ENCODE results near the gene SLC9A6.

Gene SLC9A6

GRCh38 chrX:135985157-135985972 is at the start of gene SLC9A6:
TSS of gene SLC9A6 (plus strand) at chrX:135985435. CDS start at chrX:135985659, 224 bp downstream.
- Mint-ChIP-seq H3K9me3 (no peaks in the 10 kb centered on the region), H3K4me1 (peaks cover 57% of the 10 kb centered on the region), H3K4me3 (peak within 1 kb of the TSS; percentile 92 to 95), H3K27ac (peak within 1 kb of the TSS; percentile 92), H3K27me3 (no peaks in the 10 kb centered on the region)
- ATAC-seq (peak; percentile 90), DNase-seq (peak; percentile 50 to 58)

- ATAC-seq: no peak
- Mint-ChIP-seq H3K27ac (no peak overlapping the region), H3K9me3 (peaks cover 0 to 7% of the 10 kb centered on the region in 2 donors), H3K4me1 (no peaks in the 10 kb centered on the region), H3K27me3 (no peaks in the 10 kb centered on the region), H3K4me3 (no peak overlapping the region)
- DNase-seq: no peak
Measured at GRCh38 chrX:135944486-135944885, 40.7 kb upstream of the SLC9A6 start.

- no peak overlapping the region for H3K27ac Mint-ChIP-seq
- no peak overlapping the region for H3K4me3 Mint-ChIP-seq
- no peaks in the 10 kb centered on the region for H3K27me3 Mint-ChIP-seq
- ATAC-seq (no peak), DNase-seq (no peak)
- no peaks in the 10 kb centered on the region for H3K4me1 Mint-ChIP-seq
- H3K9me3 Mint-ChIP-seq: no peaks in the 10 kb centered on the region
Measured at GRCh38 chrX:135951291-135951690, 33.9 kb upstream of the SLC9A6 start.

GRCh38 chrX:135973025-135973547 is 12.1 kb upstream of the SLC9A6 start:
- ATAC-seq (peak; percentile 42), DNase-seq (no peak)
- no peaks in the 10 kb centered on the region for H3K9me3 Mint-ChIP-seq
- H3K4me3 Mint-ChIP-seq: peak overlapping the region; percentile 96 to 98
- H3K4me1 Mint-ChIP-seq: peaks cover 29% of the 10 kb centered on the region
- H3K27ac Mint-ChIP-seq: peak overlapping the region; percentile 75 to 96
- H3K27me3 Mint-ChIP-seq: no peaks in the 10 kb centered on the region

- ATAC-seq (peak; percentile 94), DNase-seq (peak; percentile 80 to 82)
- no peaks in the 10 kb centered on the region for H3K9me3 Mint-ChIP-seq
- no peaks in the 10 kb centered on the region for H3K27me3 Mint-ChIP-seq
- peak within 1 kb of the TSS; percentile 96 to 98 for H3K4me3 Mint-ChIP-seq
- peaks cover 29% of the 10 kb centered on the region for H3K4me1 Mint-ChIP-seq
- H3K27ac Mint-ChIP-seq: peak within 1 kb of the TSS; percentile 75 to 96
Measured at GRCh38 chrX:135973548-135974278, 11.5 kb upstream of the SLC9A6 start, which contains the start of gene MMGT1. TSS of gene MMGT1 (minus strand) at chrX:135973988. CDS start at chrX:135973675, 313 bp downstream.

- Mint-ChIP-seq H3K4me3 (peak overlapping the region; percentile 81 to 88), H3K4me1 (peaks cover 29% of the 10 kb centered on the region), H3K9me3 (no peaks in the 10 kb centered on the region), H3K27ac (peak overlapping the region; percentile 23 to 91), H3K27me3 (no peaks in the 10 kb centered on the region)
- ATAC-seq (peak; percentile 34), DNase-seq (peak in 1 of 2 donors; percentile 9)
Measured at GRCh38 chrX:135974279-135974856, 10.9 kb upstream of the SLC9A6 start.

- H3K4me3 Mint-ChIP-seq: no peak overlapping the region
- H3K27ac Mint-ChIP-seq: no peak overlapping the region
- peaks cover 29% of the 10 kb centered on the region for H3K4me1 Mint-ChIP-seq
- no peaks in the 10 kb centered on the region for H3K9me3 Mint-ChIP-seq
- ATAC-seq: no peak
- no peaks in the 10 kb centered on the region for H3K27me3 Mint-ChIP-seq
- DNase-seq: no peak
Measured at GRCh38 chrX:135975421-135975820, 9.8 kb upstream of the SLC9A6 start.

- no peaks in the 10 kb centered on the region for H3K27me3 Mint-ChIP-seq
- H3K9me3 Mint-ChIP-seq: no peaks in the 10 kb centered on the region
- no peak overlapping the region for H3K27ac Mint-ChIP-seq
- ATAC-seq: no peak
- H3K4me3 Mint-ChIP-seq: no peak overlapping the region
- no peak for DNase-seq
- peaks cover 44% of the 10 kb centered on the region for H3K4me1 Mint-ChIP-seq
Measured at GRCh38 chrX:135977611-135978010, 7.6 kb upstream of the SLC9A6 start.

GRCh38 chrX:135981010-135981409 is 4.2 kb upstream of the SLC9A6 start:
- no peak for DNase-seq
- Mint-ChIP-seq H3K27ac (no peak overlapping the region), H3K9me3 (no peaks in the 10 kb centered on the region), H3K4me3 (no peak overlapping the region), H3K4me1 (peaks cover 47% of the 10 kb centered on the region), H3K27me3 (no peaks in the 10 kb centered on the region)
- ATAC-seq: no peak

- no peak overlapping the region for H3K4me3 Mint-ChIP-seq
- H3K9me3 Mint-ChIP-seq: no peaks in the 10 kb centered on the region
- ATAC-seq: no peak
- H3K4me1 Mint-ChIP-seq: peaks cover 49% of the 10 kb centered on the region
- no peak for DNase-seq
- H3K27me3 Mint-ChIP-seq: no peaks in the 10 kb centered on the region
- no peak overlapping the region for H3K27ac Mint-ChIP-seq
Measured at GRCh38 chrX:135981668-135982067, 3.6 kb upstream of the SLC9A6 start.

- Mint-ChIP-seq H3K27me3 (no peaks in the 10 kb centered on the region), H3K9me3 (no peaks in the 10 kb centered on the region), H3K27ac (peak overlapping the region; percentile 4 to 92), H3K4me3 (peak overlapping the region; percentile 63 to 85), H3K4me1 (peaks cover 46% of the 10 kb centered on the region)
- ATAC-seq (no peak), DNase-seq (no peak)
Measured at GRCh38 chrX:135982860-135983259, 2.4 kb upstream of the SLC9A6 start.

GRCh38 chrX:135984256-135984655 is 979 bp upstream of the SLC9A6 start:
- H3K4me3 Mint-ChIP-seq: peak overlapping the region; percentile 63 to 85
- DNase-seq (no peak), ATAC-seq (no peak)
- peak overlapping the region; percentile 86 to 92 for H3K27ac Mint-ChIP-seq
- no peaks in the 10 kb centered on the region for H3K9me3 Mint-ChIP-seq
- H3K4me1 Mint-ChIP-seq: peaks cover 52% of the 10 kb centered on the region
- no peaks in the 10 kb centered on the region for H3K27me3 Mint-ChIP-seq

GRCh38 chrX:135984791-135985156 is 461 bp upstream of the SLC9A6 start:
- Mint-ChIP-seq H3K4me1 (peaks cover 57% of the 10 kb centered on the region), H3K27me3 (no peaks in the 10 kb centered on the region), H3K9me3 (no peaks in the 10 kb centered on the region), H3K27ac (peak overlapping the region; percentile 86 to 92), H3K4me3 (peak overlapping the region; percentile 63 to 85)
- ATAC-seq (peak; percentile 23), DNase-seq (no peak)

GRCh38 chrX:135985973-135986310 is 707 bp downstream of the SLC9A6 start:
- ATAC-seq (no peak), DNase-seq (no peak)
- H3K9me3 Mint-ChIP-seq: no peaks in the 10 kb centered on the region
- H3K4me3 Mint-ChIP-seq: peak overlapping the region; percentile 92 to 95
- H3K27me3 Mint-ChIP-seq: no peaks in the 10 kb centered on the region
- peak overlapping the region; percentile 82 to 92 for H3K27ac Mint-ChIP-seq
- peaks cover 55% of the 10 kb centered on the region for H3K4me1 Mint-ChIP-seq

GRCh38 chrX:135988245-135988644 is 3.0 kb downstream of the SLC9A6 start:
- peak overlapping the region in 1 of 2 donors; percentile 17 for H3K4me3 Mint-ChIP-seq
- H3K27me3 Mint-ChIP-seq: no peaks in the 10 kb centered on the region
- no peak for DNase-seq
- peaks cover 32% of the 10 kb centered on the region for H3K4me1 Mint-ChIP-seq
- no peaks in the 10 kb centered on the region for H3K9me3 Mint-ChIP-seq
- H3K27ac Mint-ChIP-seq: peak overlapping the region in 1 of 2 donors; percentile 81
- ATAC-seq: no peak

All from stimulated activated naive CD8-positive, alpha-beta T cell treated with anti-CD3 and anti-CD28 coated beads, Interleukin-15, amount 100 ng/mL, for 72 hours (primary cell).